NCI-H446 (cell line): ENCODE results near the gene OR1M1.
"Not testable (repeated sequence)": the region's sequence is repeated elsewhere in the genome, so short reads cannot be mapped to it uniquely, and the experiment has no call there.

Experiments
- DNase-seq, 2 experiments: peaks; one replicate each; lab custom pipeline; 2025; lab: John Stamatoyannopoulos, UW

Gene OR1M1

GRCh38 chr19:9086761-9087160 lies at the start of gene OR1M1:
Gene OR1M1, plus strand, starts transcription at chr19:9087061. Its CDS starts 6,184 bp downstream, at chr19:9093245.
- DNase-seq: no peak

- no peak for DNase-seq
These were observed 49.3 kb upstream of the OR1M1 start for GRCh38 chr19:9037400-9038062.

- no peak for DNase-seq
These were observed 47.1 kb upstream of the OR1M1 start for GRCh38 chr19:9039728-9040127.

GRCh38 chr19:9040131-9040530 lies 46.7 kb upstream of the OR1M1 start:
- no peak for DNase-seq

- no peak for DNase-seq
These were observed 45.8 kb upstream of the OR1M1 start for GRCh38 chr19:9041023-9041422.

- DNase-seq: no peak
These were observed 43.3 kb upstream of the OR1M1 start for GRCh38 chr19:9043524-9043923.

GRCh38 chr19:9044449-9044848 lies 42.4 kb upstream of the OR1M1 start:
- no peak for DNase-seq

- DNase-seq: no peak
These were observed 40.2 kb upstream of the OR1M1 start for GRCh38 chr19:9046694-9047093.

GRCh38 chr19:9052894-9053293 lies 34.0 kb upstream of the OR1M1 start:
- no peak for DNase-seq

GRCh38 chr19:9053674-9054073 lies 33.2 kb upstream of the OR1M1 start:
- not testable (repeated sequence) for DNase-seq

- DNase-seq: no peak
These were observed 32.7 kb upstream of the OR1M1 start for GRCh38 chr19:9054207-9054606.

- DNase-seq: no peak
These were observed 32.1 kb upstream of the OR1M1 start for GRCh38 chr19:9054765-9055164.

GRCh38 chr19:9056131-9056530 lies 30.7 kb upstream of the OR1M1 start:
- not testable (repeated sequence) for DNase-seq

GRCh38 chr19:9057505-9058258 lies 29.2 kb upstream of the OR1M1 start:
- no peak for DNase-seq

- DNase-seq: no peak
These were observed 27.8 kb upstream of the OR1M1 start for GRCh38 chr19:9058905-9059667.

GRCh38 chr19:9060564-9061340 lies 26.1 kb upstream of the OR1M1 start:
- DNase-seq: no peak

GRCh38 chr19:9061879-9062278 lies 25.0 kb upstream of the OR1M1 start:
- no peak for DNase-seq

GRCh38 chr19:9065457-9066014 lies 21.3 kb upstream of the OR1M1 start:
- DNase-seq: no peak

- DNase-seq: no peak
These were observed 16.8 kb upstream of the OR1M1 start for GRCh38 chr19:9070066-9070465.

GRCh38 chr19:9071720-9072119 lies 15.1 kb upstream of the OR1M1 start:
- not testable (repeated sequence) for DNase-seq

GRCh38 chr19:9073806-9074205 lies 13.1 kb upstream of the OR1M1 start:
- DNase-seq: no peak
